OCI-LY7 (cell line): ENCODE results near the gene OLFM3. TPM values are rescaled to one million over a fixed set of nuclear protein-coding genes. Genes with fewer than 3 reads are reported as not detected.
A peak's percentile ranks its signal among the peaks of the same experiment; 100 is the strongest.

Experiments used
- BruUV-seq: library from RNA; stranded (reverse); fragments of 400-500 nt; replicated peaks from 2 replicates; lab custom pipeline; 2021; lab: Mats Ljungman, UMichigan
- CTCF ChIA-PET: fragments of 300-600 bp; sonication (Branson Sonifier 250); formaldehyde crosslinking; loops from one replicate; lab custom pipeline; 2022; ENCODE audit warnings: antibody characterized with exemption; ENCODE audit not compliant: unreplicated experiment; lab: Charles Lee
- POLR2A ChIA-PET: fragments of 300-600 bp; sonication (Branson Sonifier 250); formaldehyde crosslinking; loops from one replicate; lab custom pipeline; 2022; ENCODE audit warnings: antibody characterized with exemption; lab: Charles Lee
- DNase-seq: peaks from one replicate; pipeline ENCODE4 v3.0.0-alpha.2; 2015; ENCODE audit warnings: low spot score
- H2AFZ ChIP-seq: fragments of 200-600 bp; sonication (generic), shearing (Covaris generic); 2 replicates; pipeline ENCODE4 v1.6.1; 2014; ENCODE audit warnings: mild to moderate bottlenecking, antibody characterized with exemption, low read length, moderate library complexity
- H3K27ac ChIP-seq: fragments of 200-600 bp; sonication (generic); 2 replicates; pipeline ENCODE4 v1.5.1; 2014; ENCODE audit warnings: mixed run types, low read depth, mild to moderate bottlenecking, moderate library complexity, low read length, inconsistent platforms; ENCODE audit not compliant: poor library complexity, severe bottlenecking
- H3K36me3 ChIP-seq: fragments of 200-600 bp; sonication (generic); 2 replicates; pipeline ENCODE4 v1.6.1; 2014; ENCODE audit warnings: mild to moderate bottlenecking, antibody characterized with exemption, low read length, moderate library complexity, mixed read lengths; ENCODE audit not compliant: insufficient read depth
- H3K4me1 ChIP-seq: fragments of 200-600 bp; sonication (generic); 2 replicates; pipeline ENCODE4 v1.5.1; 2014; ENCODE audit warnings: mild to moderate bottlenecking, low read length; ENCODE audit not compliant: insufficient read depth, poor library complexity, severe bottlenecking
- H3K4me2 ChIP-seq: fragments of 200-600 bp; sonication (generic); 2 replicates; pipeline ENCODE4 v1.6.1; 2014; ENCODE audit warnings: mild to moderate bottlenecking, low read length
- H3K4me3 ChIP-seq: fragments of 200-600 bp; sonication (generic); 2 replicates; pipeline ENCODE4 v1.5.1; 2014; ENCODE audit warnings: mild to moderate bottlenecking, low read depth, low read length; ENCODE audit not compliant: poor library complexity, severe bottlenecking
- H3K79me2 ChIP-seq: fragments of 200-600 bp; sonication (generic); 2 replicates; pipeline ENCODE4 v1.6.1; 2016; ENCODE audit warnings: low read depth, mild to moderate bottlenecking, low read length, moderate library complexity, mixed read lengths; ENCODE audit not compliant: insufficient read depth
- H3K9me2 ChIP-seq: fragments of 200-600 bp; sonication (generic); 2 replicates; pipeline ENCODE4 v1.6.1; 2016; ENCODE audit warnings: mild to moderate bottlenecking, low read length, mixed read lengths; ENCODE audit not compliant: insufficient read depth
- H3K9me3 ChIP-seq: fragments of 200-600 bp; sonication (generic); 2 replicates; pipeline ENCODE4 v1.6.1; 2014; ENCODE audit warnings: mild to moderate bottlenecking, mixed run types, low read length, mixed read lengths
- H4K20me1 ChIP-seq: fragments of 200-600 bp; sonication (generic); 2 replicates; pipeline ENCODE4 v1.6.1; 2014; ENCODE audit warnings: mild to moderate bottlenecking, antibody characterized with exemption, low read length, moderate library complexity, mixed read lengths; ENCODE audit not compliant: insufficient read depth
- EZH2phosphoT487 ChIP-seq: fragments of 200-600 bp; sonication (generic); IDR thresholded peaks from 2 replicates; pipeline ENCODE4 v1.6.1; 2018; ENCODE audit warnings: low read depth, borderline replicate concordance, mild to moderate bottlenecking, mixed run types, antibody characterized with exemption, low read length, moderate library complexity, mixed read lengths
- intact Hi-C: fragments of 100-400 bp; cut with micrococcal nuclease; formaldehyde crosslinking; loops from one replicate; pipeline ENCODE4 v1.10.0; 2022; ENCODE audit not compliant: unreplicated experiment
- total RNA-seq, 2 experiments: library from RNA; depleted of rRNA in 1 of 2; stranded (reverse); fragments of >200 nt in 1 of 2; shearing (Covaris generic) in 1 of 2; gene quantifications; 2 replicates each; pipeline ENCODE4 v1.2.3, GENCODE V29; 2014 to 2022
- TF ChIP-seq, protein P1 (sequence below): fragments of 200-600 bp; sonication (generic); conservative IDR thresholded peaks from 2 replicates; pipeline ENCODE4 v1.5.1; 2014; ENCODE audit warnings: mild to moderate bottlenecking, antibody characterized with exemption, low read length, moderate library complexity, mixed read lengths

The OLFM3 gene
- total RNA-seq, 2 experiments from 2014 or later: not detected

- no TSS peak for BruUV-seq
- Histone ChIP-seq H3K79me2 (no peaks in the 10 kb centered on the region), H3K36me3 (no peaks in the 10 kb centered on the region), H4K20me1 (no peaks in the 10 kb centered on the region), H3K4me2 (no peak overlapping the region), H3K27ac (no peak overlapping the region), H3K4me1 (no peaks in the 10 kb centered on the region), H3K9me3 (no peaks in the 10 kb centered on the region), H3K9me2 (no peaks in the 10 kb centered on the region), H3K4me3 (no peak overlapping the region), H2AFZ (no peak overlapping the region)
- CTCF ChIA-PET: no interaction called here
- intact Hi-C loops: no loop called here
- TF ChIP-seq, protein P1, sequence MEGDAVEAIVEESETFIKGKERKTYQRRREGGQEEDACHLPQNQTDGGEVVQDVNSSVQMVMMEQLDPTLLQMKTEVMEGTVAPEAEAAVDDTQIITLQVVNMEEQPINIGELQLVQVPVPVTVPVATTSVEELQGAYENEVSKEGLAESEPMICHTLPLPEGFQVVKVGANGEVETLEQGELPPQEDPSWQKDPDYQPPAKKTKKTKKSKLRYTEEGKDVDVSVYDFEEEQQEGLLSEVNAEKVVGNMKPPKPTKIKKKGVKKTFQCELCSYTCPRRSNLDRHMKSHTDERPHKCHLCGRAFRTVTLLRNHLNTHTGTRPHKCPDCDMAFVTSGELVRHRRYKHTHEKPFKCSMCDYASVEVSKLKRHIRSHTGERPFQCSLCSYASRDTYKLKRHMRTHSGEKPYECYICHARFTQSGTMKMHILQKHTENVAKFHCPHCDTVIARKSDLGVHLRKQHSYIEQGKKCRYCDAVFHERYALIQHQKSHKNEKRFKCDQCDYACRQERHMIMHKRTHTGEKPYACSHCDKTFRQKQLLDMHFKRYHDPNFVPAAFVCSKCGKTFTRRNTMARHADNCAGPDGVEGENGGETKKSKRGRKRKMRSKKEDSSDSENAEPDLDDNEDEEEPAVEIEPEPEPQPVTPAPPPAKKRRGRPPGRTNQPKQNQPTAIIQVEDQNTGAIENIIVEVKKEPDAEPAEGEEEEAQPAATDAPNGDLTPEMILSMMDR: no peak
- TF ChIP-seq EZH2phosphoT487: no peak
- DNase-seq: no peak
- POLR2A ChIA-PET: interaction anchor here (3.1 kb wide), 1 partner anchor 13 kb away, joined by 9 read pairs; no protein-coding TSS in a partner anchor
Measured at GRCh38 chr1:101995984-101996745, 561 bp downstream of the OLFM3 start.

DNA sequence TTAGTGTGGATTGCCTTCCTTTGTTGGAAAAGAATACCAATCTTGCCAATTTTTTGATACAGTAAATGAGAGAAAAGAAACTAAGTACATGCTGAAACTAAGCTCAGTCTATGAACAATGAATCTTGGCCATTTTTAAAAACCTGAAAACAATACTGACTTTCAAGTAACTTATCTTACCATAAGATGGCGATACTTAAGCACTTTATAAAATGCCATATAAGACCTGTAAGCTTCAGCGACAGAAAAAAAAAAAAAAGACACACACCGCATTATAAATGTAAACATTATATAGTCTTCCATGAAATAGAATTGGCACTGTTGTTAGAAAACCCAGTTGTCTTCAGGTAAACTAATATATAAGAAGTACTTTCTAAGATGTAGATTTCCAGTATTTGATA lies 3.0 kb downstream of the OLFM3 start:
- TF ChIP-seq, protein P1: peak; percentile 59
- no peak for TF ChIP-seq EZH2phosphoT487
- Histone ChIP-seq H3K36me3 (no peaks in the 10 kb centered on the region), H3K4me2 (no peak overlapping the region), H3K4me3 (no peak overlapping the region), H3K79me2 (no peaks in the 10 kb centered on the region), H3K27ac (no peak overlapping the region), H3K9me2 (no peaks in the 10 kb centered on the region), H2AFZ (no peak overlapping the region), H3K4me1 (no peaks in the 10 kb centered on the region), H4K20me1 (no peaks in the 10 kb centered on the region), H3K9me3 (no peaks in the 10 kb centered on the region)
- ChIA-PET CTCF (no interaction called here), POLR2A (interaction anchor here (0.7 to 3.1 kb wide), 3 partner anchors 10 to 456 kb away, joined by 3 to 9 read pairs (median 3); no protein-coding TSS in a partner anchor)
- intact Hi-C loops: no loop called here
- BruUV-seq: no TSS peak
- no peak for DNase-seq
